ENCODE data around the gene NEUROG3. TPM values are rescaled to one million over a fixed set of nuclear protein-coding genes. Genes with fewer than 3 reads are reported as not detected.

Gene NEUROG3
- total and polyA plus RNA-seq, 2 of the 8 experiments (the other 6 are each of a cell fraction or from before 2014, with no cell fraction given): 0.45 TPM; not detected in 1

- Histone ChIP-seq H3K9ac (replicated peaks in 1 of 4; ENCODE audit: extremely low read depth in 1 of 4, low read depth in 3 of 4, low read length in 3 of 4) (no peak overlapping the region), H3K36me3 (ENCODE audit: control insufficient read depth in 2 of 4, insufficient read depth in 4 of 4, low read length in 3 of 4) (no peaks in the 10 kb centered on the region), H3K4me2 (ENCODE audit: insufficient read depth in 1 of 2, low read depth in 2 of 2, low read length in 2 of 2) (no peak overlapping the region), H3K56ac (replicated peaks; ENCODE audit: insufficient read length, low read depth, low read length) (no peak overlapping the region), H3K23ac (ENCODE audit: insufficient read length) (no peak overlapping the region), H2AFZ (ENCODE audit: low read length) (no peak overlapping the region), H3K79me2 (ENCODE audit: control insufficient read depth in 1 of 2, insufficient read depth in 2 of 2, low read length in 2 of 2) (no peaks in the 10 kb centered on the region), H2BK12ac (ENCODE audit: low read depth, low read length) (0 out of 2 replicates have a peak overlapping the region, but pooled peaks have one; percentile 7), H2BK20ac (ENCODE audit: low read length) (peak overlapping the region; percentile 27; the same call in 1 of the 2 replicates), H2BK15ac (ENCODE audit: low read length) (peak overlapping the region; percentile 31), H2BK5ac (ENCODE audit: low read depth, low read length) (no peak overlapping the region; the same call in 1 of the 2 replicates), H3K4me1 (replicated peaks in 1 of 4; ENCODE audit: control insufficient read depth in 3 of 4, insufficient read depth in 4 of 4, low read length in 3 of 4) (peaks cover 0 to 7% (median under 1%) of the 10 kb centered on the region in 4 experiments; a peak in 4 of 7 replicates), H3K14ac (ENCODE audit: insufficient read length) (no peak overlapping the region), H2AK5ac (ENCODE audit: low read depth, low read length) (no peak overlapping the region; the same call in 1 of the 2 replicates), H3K9me3 (ENCODE audit: insufficient read depth in 2 of 2, low read depth in 1 of 2, low read length in 1 of 2) (no peaks in the 10 kb centered on the region), H3K23me2 (ENCODE audit: low read depth, low read length) (no peaks in the 10 kb centered on the region; the same call in 1 of the 2 replicates), H2BK120ac (replicated peaks; ENCODE audit: low read depth, low read length) (no peak overlapping the region), H3K18ac (ENCODE audit: extremely low read depth, low read length) (no peak overlapping the region), H4K91ac (replicated peaks; ENCODE audit: insufficient read length, low read length) (no peak overlapping the region), H3K4ac (replicated peaks; ENCODE audit: insufficient read length, low read depth, low read length) (no peak overlapping the region), H3K79me1 (ENCODE audit: low read depth, low read length) (no peaks in the 10 kb centered on the region), H3K27me3 (replicated peaks in 1 of 4; ENCODE audit: control insufficient read depth in 3 of 4, extremely low read depth in 1 of 4, insufficient read depth in 3 of 4, low read length in 3 of 4) (peaks cover 0 to 6% (median under 1%) of the 10 kb centered on the region in 4 experiments; a peak in 4 of 7 replicates), H3K27ac (ENCODE audit: low read depth, low read length) (no peak overlapping the region), H4K5ac (ENCODE audit: insufficient read length, low read depth, low read length) (no peak overlapping the region), H3K4me3 (ENCODE audit: extremely low read depth in 1 of 4, insufficient read depth in 2 of 4, low read depth in 3 of 4, low read length in 4 of 4) (no peak overlapping the region), H4K20me1 (replicated peaks in 1 of 2; ENCODE audit: control insufficient read depth in 1 of 2, insufficient read depth in 2 of 2, low read length in 2 of 2) (no peaks in the 10 kb centered on the region), H4K8ac (ENCODE audit: extremely low read depth, insufficient read depth, low read length) (no peak overlapping the region)
- CTCF ChIA-PET (ENCODE audit: partially characterized antibody): interaction anchor here (0.9 to 47.4 kb wide), 7 partner anchors 9 to 184 kb away, joined by 3 to 578 read pairs (median 7); partner anchors contain the start of gene NEUROG3
- DNase-seq (ENCODE audit: low read depth in 1 of 2, low spot score in 2 of 2) (no peak), FAIRE-seq (no peak)
- WGBS, 2 experiments (ENCODE audit: extremely low coverage in 1 of 2, insufficient coverage in 1 of 2, insufficient read length in 1 of 2, insufficient replicate concordance in 2 of 2, low coverage in 1 of 2, low lambda C conversion rate in 2 of 2, missing lambda C conversion rate in 1 of 2): 91% methylated on average over 2 of the region's 2 CpGs; no CpG with 5 or more reads in 1 of the 2 experiments
- POLR2A ChIA-PET (ENCODE audit: partially characterized antibody): interaction anchor here (5.1 kb wide), 1 partner anchor 10 kb away, joined by 24 read pairs; no protein-coding TSS in a partner anchor
- TF ChIP-seq SUZ12 (IDR thresholded peaks at IDR 0.05; ENCODE audit: low read length) (no peak), GABPA (IDR thresholded peaks at IDR 0.05; ENCODE audit: borderline replicate concordance, insufficient read depth, low read length) (no peak), GTF2F1 (IDR thresholded peaks at IDR 0.05; ENCODE audit: borderline replicate concordance, low read depth, low read length) (no peak), EZH2 (IDR thresholded peaks at IDR 0.05; ENCODE audit: low read depth, low read length, severe bottlenecking) (no peak), CHD1 (IDR thresholded peaks at IDR 0.05; ENCODE audit: low read depth, low read length) (no peak), BRCA1 (IDR thresholded peaks at IDR 0.05; ENCODE audit: low read depth, low read length) (no peak), HDAC6 (IDR thresholded peaks at IDR 0.05; ENCODE audit: low read depth, low read length) (no peak), POU5F1 (IDR thresholded peaks at IDR 0.05; ENCODE audit: low read depth, low read length) (no peak), MAFK (IDR thresholded peaks at IDR 0.05; ENCODE audit: low read depth, low read length) (no peak)
- TF ChIP-seq, protein P1, sequence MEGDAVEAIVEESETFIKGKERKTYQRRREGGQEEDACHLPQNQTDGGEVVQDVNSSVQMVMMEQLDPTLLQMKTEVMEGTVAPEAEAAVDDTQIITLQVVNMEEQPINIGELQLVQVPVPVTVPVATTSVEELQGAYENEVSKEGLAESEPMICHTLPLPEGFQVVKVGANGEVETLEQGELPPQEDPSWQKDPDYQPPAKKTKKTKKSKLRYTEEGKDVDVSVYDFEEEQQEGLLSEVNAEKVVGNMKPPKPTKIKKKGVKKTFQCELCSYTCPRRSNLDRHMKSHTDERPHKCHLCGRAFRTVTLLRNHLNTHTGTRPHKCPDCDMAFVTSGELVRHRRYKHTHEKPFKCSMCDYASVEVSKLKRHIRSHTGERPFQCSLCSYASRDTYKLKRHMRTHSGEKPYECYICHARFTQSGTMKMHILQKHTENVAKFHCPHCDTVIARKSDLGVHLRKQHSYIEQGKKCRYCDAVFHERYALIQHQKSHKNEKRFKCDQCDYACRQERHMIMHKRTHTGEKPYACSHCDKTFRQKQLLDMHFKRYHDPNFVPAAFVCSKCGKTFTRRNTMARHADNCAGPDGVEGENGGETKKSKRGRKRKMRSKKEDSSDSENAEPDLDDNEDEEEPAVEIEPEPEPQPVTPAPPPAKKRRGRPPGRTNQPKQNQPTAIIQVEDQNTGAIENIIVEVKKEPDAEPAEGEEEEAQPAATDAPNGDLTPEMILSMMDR (IDR thresholded peaks at IDR 0.05; ENCODE audit: control extremely low read depth in 1 of 3, insufficient read depth in 1 of 3, low read depth in 1 of 3, low read length in 3 of 3): no peak
These were observed 14.7 kb downstream of the NEUROG3 start for GRCh38 chr10:69558559-69558958.
